ENCODE results near the gene HHIP.

The HHIP gene

DNA sequence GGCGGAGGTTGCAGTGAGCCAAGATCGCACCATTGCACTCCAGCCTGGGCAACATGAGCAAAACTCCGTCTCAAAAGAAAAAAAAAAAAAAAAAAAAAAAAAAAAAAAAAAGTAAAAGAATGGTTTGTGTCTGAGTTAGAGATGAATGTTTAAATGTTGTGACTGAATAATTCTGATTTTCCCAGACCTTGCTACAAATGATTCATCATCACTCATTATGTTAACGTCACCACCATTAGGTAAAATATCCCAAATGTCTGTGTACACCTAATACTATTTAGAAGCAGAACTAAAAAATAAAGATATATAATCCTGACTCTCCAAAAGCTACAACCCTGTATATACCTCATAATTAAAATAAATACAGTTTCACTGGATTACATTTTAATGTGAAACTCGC, 70.8 kb downstream of the HHIP start:
- no peak for TF ChIP-seq ZFX (IDR thresholded peaks at IDR 0.05)
- TF ChIP-seq, protein P1, sequence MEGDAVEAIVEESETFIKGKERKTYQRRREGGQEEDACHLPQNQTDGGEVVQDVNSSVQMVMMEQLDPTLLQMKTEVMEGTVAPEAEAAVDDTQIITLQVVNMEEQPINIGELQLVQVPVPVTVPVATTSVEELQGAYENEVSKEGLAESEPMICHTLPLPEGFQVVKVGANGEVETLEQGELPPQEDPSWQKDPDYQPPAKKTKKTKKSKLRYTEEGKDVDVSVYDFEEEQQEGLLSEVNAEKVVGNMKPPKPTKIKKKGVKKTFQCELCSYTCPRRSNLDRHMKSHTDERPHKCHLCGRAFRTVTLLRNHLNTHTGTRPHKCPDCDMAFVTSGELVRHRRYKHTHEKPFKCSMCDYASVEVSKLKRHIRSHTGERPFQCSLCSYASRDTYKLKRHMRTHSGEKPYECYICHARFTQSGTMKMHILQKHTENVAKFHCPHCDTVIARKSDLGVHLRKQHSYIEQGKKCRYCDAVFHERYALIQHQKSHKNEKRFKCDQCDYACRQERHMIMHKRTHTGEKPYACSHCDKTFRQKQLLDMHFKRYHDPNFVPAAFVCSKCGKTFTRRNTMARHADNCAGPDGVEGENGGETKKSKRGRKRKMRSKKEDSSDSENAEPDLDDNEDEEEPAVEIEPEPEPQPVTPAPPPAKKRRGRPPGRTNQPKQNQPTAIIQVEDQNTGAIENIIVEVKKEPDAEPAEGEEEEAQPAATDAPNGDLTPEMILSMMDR (conservative IDR thresholded peaks at IDR 0.05): no peak
- no peak overlapping the region for H3K27ac ChIP-seq

DNA sequence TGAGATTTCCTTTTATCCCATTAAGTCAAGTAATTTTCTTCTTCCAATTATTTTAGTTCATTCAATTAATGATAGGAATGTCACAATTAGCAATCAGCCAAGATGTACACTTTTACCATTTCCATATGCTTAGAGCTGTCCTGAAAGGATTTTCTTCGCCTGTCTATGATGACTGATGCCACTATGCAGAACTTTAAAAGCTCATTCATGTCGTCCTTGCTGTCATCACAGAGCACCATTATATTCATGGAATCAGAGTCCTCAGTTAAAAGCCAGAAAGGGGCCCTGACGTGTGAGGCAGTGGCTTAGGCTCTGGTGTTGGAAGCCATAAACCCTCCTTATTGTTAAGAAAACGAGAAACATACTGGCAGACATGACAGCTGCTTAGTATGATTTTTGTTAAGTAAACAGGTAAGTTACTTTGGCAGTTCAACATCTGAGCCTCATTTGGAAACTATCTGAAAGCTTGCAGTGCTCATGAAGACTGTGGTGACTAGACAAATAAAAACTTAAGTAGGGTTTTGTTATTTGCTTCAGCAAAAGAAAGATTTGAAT, 73.1 kb downstream of the HHIP start:
- TF ChIP-seq, protein P1 (conservative IDR thresholded peaks at IDR 0.05): no peak
- TF ChIP-seq ZFX (IDR thresholded peaks at IDR 0.05): no peak
- no peak overlapping the region for H3K27ac ChIP-seq

DNA sequence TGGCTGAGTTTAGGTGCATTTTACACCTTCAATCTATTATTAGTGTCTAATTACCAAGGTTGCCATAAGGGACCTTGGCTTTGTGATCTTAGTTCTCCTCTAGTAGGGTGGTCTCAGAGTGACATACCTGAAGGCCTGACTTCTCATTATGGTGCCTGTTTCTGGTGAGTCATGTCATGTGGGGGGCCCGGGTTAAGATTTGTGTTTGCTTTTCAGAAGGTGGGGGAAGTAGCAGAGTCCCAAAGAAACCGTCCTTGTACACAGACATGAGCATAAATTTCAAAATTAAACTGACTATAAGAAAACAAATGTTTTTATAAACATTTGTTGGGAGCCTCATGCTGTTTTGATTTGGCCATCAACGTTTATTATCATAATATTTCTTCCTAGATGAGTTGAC, 74.5 kb downstream of the HHIP start:
- no peak for TF ChIP-seq ZFX (IDR thresholded peaks at IDR 0.05)
- TF ChIP-seq, protein P1 (conservative IDR thresholded peaks at IDR 0.05): no peak
- no peak overlapping the region for H3K27ac ChIP-seq

DNA sequence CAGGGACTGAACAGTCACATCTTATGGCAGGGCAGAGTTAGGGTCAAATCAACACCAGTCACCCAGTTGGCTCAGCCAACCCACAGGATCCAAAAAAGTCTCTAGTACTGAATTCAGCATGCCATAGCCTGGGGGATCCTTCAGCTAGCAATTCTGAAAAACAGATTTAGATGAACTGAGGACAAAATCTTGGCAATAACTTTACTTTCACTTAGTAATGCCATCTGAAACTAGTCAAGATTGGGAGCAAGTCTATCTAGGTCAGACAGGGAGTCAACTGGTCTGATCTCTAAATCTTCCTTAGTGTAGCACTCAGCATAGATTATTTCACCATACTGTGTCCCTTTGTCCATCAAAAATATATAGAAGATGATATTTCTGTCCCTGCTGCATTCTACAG, 76.0 kb downstream of the HHIP start:
- no peak overlapping the region for H3K27ac ChIP-seq
- TF ChIP-seq, protein P1 (conservative IDR thresholded peaks at IDR 0.05): no peak
- TF ChIP-seq ZFX (IDR thresholded peaks at IDR 0.05): no peak

DNA sequence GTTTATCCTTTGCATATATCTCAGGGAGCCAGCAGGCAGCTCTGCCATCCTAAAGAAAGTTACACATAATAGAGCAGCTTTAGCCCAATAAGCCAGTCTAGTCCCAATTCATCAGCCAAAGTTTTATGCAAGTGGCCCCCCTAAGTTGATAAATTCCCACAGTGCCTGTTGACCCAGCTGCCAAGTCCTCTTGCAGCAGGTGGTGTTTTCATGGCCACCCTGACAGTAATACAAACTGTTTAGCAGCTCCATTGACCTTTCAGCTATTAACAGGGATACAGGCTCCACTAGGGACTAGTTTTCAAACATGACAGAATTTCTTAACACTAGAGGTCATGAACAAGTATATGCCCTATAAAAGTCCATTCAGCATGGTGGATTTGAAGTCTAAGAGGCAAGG, 77.5 kb downstream of the HHIP start:
- TF ChIP-seq, protein P1 (conservative IDR thresholded peaks at IDR 0.05): no peak
- no peak for TF ChIP-seq ZFX (IDR thresholded peaks at IDR 0.05)
- H3K27ac ChIP-seq: no peak overlapping the region

DNA sequence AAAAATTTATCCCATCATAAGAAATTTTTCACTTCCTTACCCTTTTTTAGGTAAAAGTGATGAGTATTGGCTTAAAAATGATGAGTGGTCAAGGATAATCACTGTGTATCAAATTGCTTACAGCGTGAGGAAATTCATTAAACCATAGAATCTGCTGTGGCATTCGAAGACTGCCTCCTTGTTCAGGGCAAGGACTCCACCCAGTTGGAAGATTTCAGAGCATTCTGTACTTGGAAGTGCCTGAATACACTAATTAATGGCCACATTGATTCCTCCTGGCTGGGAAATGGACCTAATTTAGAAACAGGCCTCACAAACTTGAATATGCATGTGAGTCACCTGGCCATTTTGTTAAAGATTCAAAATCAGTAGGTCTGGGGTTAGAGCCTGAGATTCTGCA, 83.2 kb downstream of the HHIP start:
- TF ChIP-seq, protein P1 (conservative IDR thresholded peaks at IDR 0.05): no peak
- TF ChIP-seq ZFX (IDR thresholded peaks at IDR 0.05): no peak
- no peak overlapping the region for H3K27ac ChIP-seq

DNA sequence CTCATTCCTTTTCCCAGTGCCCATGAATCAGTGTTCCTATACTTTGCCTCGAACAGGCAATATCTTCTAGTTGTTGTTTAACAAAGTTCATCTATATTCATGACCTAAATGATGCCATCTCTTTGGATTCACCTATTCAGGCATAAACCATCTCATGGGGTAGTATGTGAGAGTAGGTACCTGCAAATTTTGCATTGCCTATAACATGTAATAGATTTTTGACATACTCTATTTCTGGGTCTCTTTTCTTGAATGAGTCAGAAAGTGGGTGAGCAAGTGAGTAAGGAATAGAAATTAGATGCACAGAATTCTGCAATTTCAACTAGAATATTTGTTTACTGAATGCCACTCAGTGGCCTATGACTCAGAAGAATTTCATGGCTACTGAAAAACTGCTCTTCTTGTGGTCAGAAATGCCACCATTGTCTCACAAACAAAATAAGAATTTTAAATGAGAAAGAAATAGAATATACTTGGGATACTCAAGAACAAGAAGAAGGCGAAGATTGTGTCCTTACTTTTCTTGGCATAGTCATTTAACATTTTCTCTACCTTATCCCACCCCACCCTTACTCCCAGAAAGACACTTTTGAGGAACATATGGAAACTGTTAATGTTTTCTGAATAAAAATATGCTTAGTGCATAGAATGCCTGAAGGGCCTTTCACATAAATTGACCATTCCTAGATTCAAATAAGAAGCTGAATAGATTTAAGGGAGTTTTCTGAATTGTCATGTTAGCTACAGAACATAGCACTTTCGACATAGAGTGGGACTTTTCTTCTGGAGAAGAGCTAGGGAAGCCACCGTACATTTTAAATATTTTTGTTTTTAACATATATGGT, 86.8 kb downstream of the HHIP start:
- no peak overlapping the region for H3K27ac ChIP-seq
- TF ChIP-seq ZFX (IDR thresholded peaks at IDR 0.05): no peak
- TF ChIP-seq, protein P1 (conservative IDR thresholded peaks at IDR 0.05): no peak
